PFSK-1 (cell line): ENCODE results near the gene OXNAD1.

Experiments used
- FOXP2 ChIP-seq: optimal IDR thresholded peaks from 2 replicates; pipeline ENCODE3; 2011; ENCODE audit warnings: borderline replicate concordance, control low read depth, inconsistent platforms; ENCODE audit not compliant: insufficient read depth; ENCODE audit errors: extremely low read length, extremely low read depth
- POLR2AphosphoS5 ChIP-seq: IDR thresholded peaks from 2 replicates; pipeline ENCODE4 v1.6.1; 2012; ENCODE audit warnings: low read depth, mild to moderate bottlenecking, control low read depth, low read length, moderate library complexity
- REST ChIP-seq, 2 experiments: IDR thresholded peaks; 2 replicates each; pipeline versions ENCODE4 v1.6.1 to v1.8.0; 2011 to 2012; ENCODE audit warnings: low read depth in 2 of 2, low read length in 2 of 2, control low read depth in 1 of 2, inconsistent platforms in 1 of 2, mild to moderate bottlenecking in 1 of 2, moderate library complexity in 1 of 2; ENCODE audit not compliant: insufficient read depth in 1 of 2
- SIN3A ChIP-seq: IDR thresholded peaks from 2 replicates; pipeline ENCODE4 v1.6.1; 2012; ENCODE audit warnings: mild to moderate bottlenecking, low read length, moderate library complexity, borderline replicate concordance; ENCODE audit not compliant: insufficient read depth
- TAF1 ChIP-seq: IDR thresholded peaks from 2 replicates; pipeline ENCODE4 v1.6.1; 2012; ENCODE audit warnings: low read length, control low read depth, borderline replicate concordance; ENCODE audit not compliant: insufficient read depth

Gene OXNAD1

GRCh38 chr3:16272588-16272987 is 7.6 kb downstream of the OXNAD1 start:
- TF ChIP-seq REST (IDR thresholded peaks at IDR 0.05; ENCODE audit: insufficient read depth in 1 of 2, low read depth in 2 of 2, low read length in 2 of 2) (no peak), TAF1 (no peak), SIN3A (no peak), POLR2AphosphoS5 (no peak), FOXP2 (no peak)

- TF ChIP-seq FOXP2 (no peak), POLR2AphosphoS5 (no peak), SIN3A (no peak), REST (IDR thresholded peaks at IDR 0.05; ENCODE audit: insufficient read depth in 1 of 2, low read depth in 2 of 2, low read length in 2 of 2) (no peak), TAF1 (no peak)
Observed at GRCh38 chr3:16273867-16274266, 8.9 kb downstream of the OXNAD1 start.

- TF ChIP-seq FOXP2, result no peak
- TF ChIP-seq SIN3A, result no peak
Observed at GRCh38 chr3:16277471-16277870, 12.5 kb downstream of the OXNAD1 start.

GRCh38 chr3:16279010-16279801 is 14.2 kb downstream of the OXNAD1 start:
- no peak for TF ChIP-seq TAF1
- TF ChIP-seq SIN3A, result no peak
- TF ChIP-seq POLR2AphosphoS5, result no peak

GRCh38 chr3:16280671-16281070 is 15.7 kb downstream of the OXNAD1 start:
- TF ChIP-seq FOXP2 (no peak), REST (IDR thresholded peaks at IDR 0.05; ENCODE audit: insufficient read depth in 1 of 2, low read depth in 2 of 2, low read length in 2 of 2) (no peak), POLR2AphosphoS5 (no peak), TAF1 (no peak), SIN3A (no peak)

GRCh38 chr3:16284633-16285032 is 19.6 kb downstream of the OXNAD1 start:
- TF ChIP-seq POLR2AphosphoS5, result no peak
- no peak for TF ChIP-seq FOXP2
- TF ChIP-seq REST (IDR thresholded peaks at IDR 0.05; ENCODE audit: insufficient read depth in 1 of 2, low read depth in 2 of 2, low read length in 2 of 2), result no peak
- TF ChIP-seq TAF1, result no peak
